ENCODE results near the gene CT45A2. TPM values are rescaled to one million over a fixed set of nuclear protein-coding genes. Genes with fewer than 3 reads are reported as not detected.
"Not testable (repeated sequence)": the region's sequence is repeated elsewhere in the genome, so short reads cannot be mapped to it uniquely, and the experiment has no call there.

CT45A2 gene, protein sequence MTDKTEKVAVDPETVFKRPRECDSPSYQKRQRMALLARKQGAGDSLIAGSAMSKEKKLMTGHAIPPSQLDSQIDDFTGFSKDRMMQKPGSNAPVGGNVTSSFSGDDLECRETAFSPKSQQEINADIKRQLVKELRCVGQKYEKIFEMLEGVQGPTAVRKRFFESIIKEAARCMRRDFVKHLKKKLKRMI
- not detected for total RNA-seq
- not detected for polyA plus RNA-seq
- long read RNA-seq, donor 1 = 0 reads
- long read RNA-seq, donor 2 = 0 reads
- long read RNA-seq, donor 3 = 0 reads
- long read RNA-seq, donor 4 = 0 reads
- long read RNA-seq, donor 5 = 0 reads
- long read RNA-seq, donor 6 = 0 reads
- long read RNA-seq, donor 7 = 0 reads
- long read RNA-seq, donor 8 = 0 reads
- long read RNA-seq, donor 9 = 0 reads
- long read RNA-seq, donor 10 = 0 reads

- H3K4me1 ChIP-seq; intact Hi-C loops (cut with DNase I; ENCODE audit: low total_unique reads); H3K4me3 ChIP-seq; DNase-seq; H3K27ac ChIP-seq; H3K36me3 ChIP-seq; H3K9me3 ChIP-seq; H3K27me3 ChIP-seq: not testable (repeated sequence)
- no CpG with 5 or more reads among the region's 17 CpGs for WGBS, 5 donors
These were observed at the start of gene CT45A2 for GRCh38 chrX:135819912-135820311. Gene CT45A2, minus strand, starts transcription at chrX:135820012. Its CDS starts 3,747 bp downstream, at chrX:135816265.

- H3K9me3 ChIP-seq; H3K4me1 ChIP-seq; DNase-seq; H3K27ac ChIP-seq; H3K27me3 ChIP-seq; intact Hi-C loops (cut with DNase I; ENCODE audit: low total_unique reads); H3K4me3 ChIP-seq; H3K36me3 ChIP-seq: not testable (repeated sequence)
- no CpG with 5 or more reads among the region's 17 CpGs for WGBS, 5 donors
These were observed 34.6 kb upstream of the CT45A2 start, which contains the start of gene CT45A8 for GRCh38 chrX:135854438-135854837. Gene CT45A8, minus strand, starts transcription at chrX:135854538. Its CDS starts 3,755 bp downstream, at chrX:135850783.

GRCh38 chrX:135837180-135837579, 17.4 kb upstream of the CT45A2 start, which contains the start of gene CT45A7:
Gene CT45A7, minus strand, starts transcription at chrX:135837280. Its CDS starts 3,747 bp downstream, at chrX:135833533.
- H3K4me1 ChIP-seq; H3K27ac ChIP-seq; H3K36me3 ChIP-seq; H3K9me3 ChIP-seq; H3K27me3 ChIP-seq; H3K4me3 ChIP-seq; intact Hi-C loops (cut with DNase I; ENCODE audit: low total_unique reads); DNase-seq: not testable (repeated sequence)
- no CpG with 5 or more reads among the region's 17 CpGs for WGBS, 5 donors

GRCh38 chrX:135802687-135803086, 17.1 kb downstream of the CT45A2 start, which contains the start of gene CT45A6:
Gene CT45A6, minus strand, starts transcription at chrX:135802787. Its CDS starts 3,794 bp downstream, at chrX:135798993.
- H3K9me3 ChIP-seq; H3K27ac ChIP-seq; H3K4me1 ChIP-seq; H3K27me3 ChIP-seq; intact Hi-C loops (cut with DNase I; ENCODE audit: low total_unique reads); H3K4me3 ChIP-seq; DNase-seq; H3K36me3 ChIP-seq: not testable (repeated sequence)
- WGBS, 5 donors = no CpG with 5 or more reads among the region's 16 CpGs

- H3K4me3 ChIP-seq; H3K27ac ChIP-seq; H3K36me3 ChIP-seq; H3K9me3 ChIP-seq; H3K4me1 ChIP-seq; H3K27me3 ChIP-seq; intact Hi-C loops (cut with DNase I; ENCODE audit: low total_unique reads); DNase-seq: not testable (repeated sequence)
- no CpG with 5 or more reads among the region's 16 CpGs for WGBS, 5 donors
These were observed 34.4 kb downstream of the CT45A2 start, which contains the start of gene CT45A5 for GRCh38 chrX:135785403-135785802. Gene CT45A5, minus strand, starts transcription at chrX:135785503. Its CDS starts 3,774 bp downstream, at chrX:135781729.

DNA sequence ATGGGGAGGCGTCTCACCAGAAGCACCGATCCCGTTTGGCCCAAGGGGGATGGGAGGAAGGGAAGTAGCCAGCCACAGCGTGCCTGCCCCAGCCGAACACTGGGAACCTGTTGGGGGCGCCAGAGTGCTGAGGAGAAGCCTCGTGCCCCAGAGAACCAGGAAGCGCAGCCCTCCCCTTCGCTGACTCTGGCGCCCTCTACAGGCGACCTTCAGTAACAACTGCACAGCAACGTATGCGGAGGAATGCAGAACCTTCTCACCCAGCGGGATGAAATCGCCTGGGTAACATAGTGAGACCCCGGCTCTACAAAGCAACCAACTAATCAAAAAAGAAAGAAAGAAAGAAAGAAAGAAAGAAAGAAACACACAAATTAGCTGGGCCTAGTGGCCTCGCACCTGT, 51.7 kb downstream of the CT45A2 start, which contains the start of gene CT45A3:
Gene CT45A3 (minus strand): TSS at position 101 of the 400 bp plus-strand sequence. CDS start 3,747 bp downstream, outside the sequence.
- H3K9me3 ChIP-seq; H3K36me3 ChIP-seq; H3K4me1 ChIP-seq; H3K4me3 ChIP-seq; DNase-seq; intact Hi-C loops (cut with DNase I; ENCODE audit: low total_unique reads); H3K27ac ChIP-seq; H3K27me3 ChIP-seq: not testable (repeated sequence)
- WGBS, 5 donors = no CpG with 5 or more reads among the region's 17 CpGs

Other genes with a start within 250 kb of the CT45A2 start
- gene CT45A1, start 106.4 kb downstream of the CT45A2 start, total RNA-seq = not detected
- not detected for gene CT45A1, start 106.4 kb downstream of the CT45A2 start, polyA plus RNA-seq
- not detected for gene CT45A3, start 51.8 kb downstream of the CT45A2 start, total RNA-seq
- not detected for gene CT45A3, start 51.8 kb downstream of the CT45A2 start, polyA plus RNA-seq
- not detected for gene CT45A5, start 34.5 kb downstream of the CT45A2 start, total RNA-seq
- gene CT45A5, start 34.5 kb downstream of the CT45A2 start, polyA plus RNA-seq = not detected
- gene CT45A6, start 17.2 kb downstream of the CT45A2 start, total RNA-seq = not detected
- gene CT45A6, start 17.2 kb downstream of the CT45A2 start, polyA plus RNA-seq = not detected
- not detected for gene CT45A7, start 17.3 kb upstream of the CT45A2 start, total RNA-seq
- gene CT45A7, start 17.3 kb upstream of the CT45A2 start, polyA plus RNA-seq = not detected
- not detected for gene CT45A8, start 34.5 kb upstream of the CT45A2 start, total RNA-seq
- gene CT45A8, start 34.5 kb upstream of the CT45A2 start, polyA plus RNA-seq = not detected
- not detected for gene CT45A9, start 51.8 kb upstream of the CT45A2 start, total RNA-seq
- gene CT45A9, start 51.8 kb upstream of the CT45A2 start, polyA plus RNA-seq = not detected
- gene CT45A10, start 73.4 kb upstream of the CT45A2 start, total RNA-seq = not detected
- gene CT45A10, start 73.4 kb upstream of the CT45A2 start, polyA plus RNA-seq = not detected
- not detected for gene SAGE1, start 73.7 kb upstream of the CT45A2 start, total RNA-seq
- not detected for gene SAGE1, start 73.7 kb upstream of the CT45A2 start, polyA plus RNA-seq
- gene MMGT1, start 154.0 kb upstream of the CT45A2 start, total RNA-seq = 10 to 100 TPM in 4 of 5 donors, 1 to 10 TPM in 1; 4.3 to 27.2 (median 12.9) TPM
- 1 to 10 TPM; 6.3 to 8.9 (median 7.2) TPM for gene MMGT1, start 154.0 kb upstream of the CT45A2 start, polyA plus RNA-seq
- gene SLC9A6, start 165.4 kb upstream of the CT45A2 start, total RNA-seq = 10 to 100 TPM in 1 of 5 donors, 1 to 10 TPM in 3, under 1 TPM in 1; 0.58 to 26.4 (median 8.8) TPM
- 1 to 10 TPM; 1.2 to 6.9 (median 3.9) TPM for gene SLC9A6, start 165.4 kb upstream of the CT45A2 start, polyA plus RNA-seq